HepG2 (cell line): Measurements from ENCODE around the gene COMP. TPM values are rescaled to one million over a fixed set of nuclear protein-coding genes. Genes with fewer than 3 reads are reported as not detected.
A peak's percentile ranks its signal among the peaks of the same experiment; 100 is the strongest.

Experiments
- EZH2 ChIP-seq: conservative IDR thresholded peaks from 2 replicates; pipeline ENCODE4 v1.6.1; 2012; ENCODE audit warnings: mild to moderate bottlenecking, low read depth, low read length, moderate library complexity
- GPBP1L1 ChIP-seq: sonication (generic); formaldehyde crosslinking; IDR thresholded peaks from 2 replicates; pipeline ENCODE4 v1.5.0; 2020; ENCODE audit warnings: mild to moderate bottlenecking, missing genetic modification reagents
- ISX ChIP-seq: sonication (generic); formaldehyde crosslinking; conservative IDR thresholded peaks from 2 replicates; pipeline ENCODE4 v1.5.0; 2020; ENCODE audit warnings: missing genetic modification reagents
- JUNB ChIP-seq: sonication (generic); formaldehyde crosslinking; IDR thresholded peaks from 2 replicates; pipeline ENCODE4 v1.8.0; 2022; ENCODE audit warnings: missing genetic modification reagents, mild to moderate bottlenecking, borderline replicate concordance
- KLF11 ChIP-seq: IDR thresholded peaks from 2 replicates; pipeline ENCODE4 v1.6.1; 2016; ENCODE audit warnings: missing compliant biosample characterization
- KLF6 ChIP-seq: IDR thresholded peaks from 2 replicates; pipeline ENCODE4 v1.8.0; 2016; ENCODE audit warnings: missing biosample characterization, missing genetic modification reagents
- MIER3 ChIP-seq: IDR thresholded peaks from 2 replicates; pipeline ENCODE4 v1.6.1; 2016; ENCODE audit warnings: missing compliant biosample characterization, borderline replicate concordance
- NRL ChIP-seq: sonication (generic); formaldehyde crosslinking; IDR thresholded peaks from 2 replicates; pipeline ENCODE4 v1.5.0; 2020; ENCODE audit warnings: missing genetic modification reagents, mild to moderate bottlenecking, moderate library complexity, borderline replicate concordance
- POLR2AphosphoS5 ChIP-seq: IDR thresholded peaks from 2 replicates; pipeline ENCODE4 v1.6.1; 2012; ENCODE audit warnings: low read depth, low read length
- RBM39 ChIP-seq: fragments of 200-400 bp; formaldehyde crosslinking; IDR thresholded peaks from one replicate; pipeline ENCODE4 v1.6.1; 2018; ENCODE audit warnings: antibody characterized with exemption, mild to moderate bottlenecking, low read depth, low read length; ENCODE audit not compliant: poor library complexity, severe bottlenecking
- REL ChIP-seq: sonication (generic); formaldehyde crosslinking; conservative IDR thresholded peaks from 2 replicates; pipeline ENCODE4 v1.8.0; 2022; ENCODE audit warnings: mild to moderate bottlenecking, missing genetic modification reagents, moderate library complexity
- SRF ChIP-seq: IDR thresholded peaks from 2 replicates; pipeline ENCODE4 v1.6.1; 2011; ENCODE audit warnings: mild to moderate bottlenecking, low read depth, low read length, moderate library complexity
- UBTF ChIP-seq: sonication (generic); formaldehyde crosslinking; IDR thresholded peaks from 2 replicates; pipeline ENCODE4 v1.4.0; 2020; ENCODE audit warnings: mild to moderate bottlenecking, missing genetic modification reagents
- ZFP91 ChIP-seq: sonication (generic); formaldehyde crosslinking; IDR thresholded peaks from 2 replicates; pipeline ENCODE4 v1.9.0; 2022; ENCODE audit warnings: missing genetic modification reagents, mild to moderate bottlenecking, borderline replicate concordance
- ZMYM3 ChIP-seq: sonication (generic); formaldehyde crosslinking; IDR thresholded peaks from 2 replicates; pipeline ENCODE4 v1.5.1; 2020; ENCODE audit warnings: mild to moderate bottlenecking, missing genetic modification reagents
- ZNF558 ChIP-seq: sonication (generic); formaldehyde crosslinking; IDR thresholded peaks from 2 replicates; pipeline ENCODE4 v1.9.0; 2022; ENCODE audit warnings: mild to moderate bottlenecking, missing genetic modification reagents, borderline replicate concordance
- ZNF737 ChIP-seq: sonication (generic); formaldehyde crosslinking; IDR thresholded peaks from 2 replicates; pipeline ENCODE4 v1.5.0; 2020; ENCODE audit warnings: missing genetic modification reagents, mild to moderate bottlenecking, borderline replicate concordance
- ZNF761 ChIP-seq: sonication (generic); formaldehyde crosslinking; conservative IDR thresholded peaks from 2 replicates; pipeline ENCODE4 v1.4.0; 2020; ENCODE audit warnings: mild to moderate bottlenecking, missing genetic modification reagents
- ZNF816 ChIP-seq: sonication (generic); formaldehyde crosslinking; IDR thresholded peaks from 2 replicates; pipeline ENCODE4 v1.8.0; 2022; ENCODE audit warnings: missing genetic modification reagents, mild to moderate bottlenecking, borderline replicate concordance
- ZSCAN30 ChIP-seq: sonication (generic); formaldehyde crosslinking; IDR thresholded peaks from 2 replicates; pipeline ENCODE4 v1.5.0; 2020; ENCODE audit warnings: mild to moderate bottlenecking, missing genetic modification reagents
- polyA plus RNA-seq, 8 experiments: library from polyadenylated mRNA; depleted of rRNA in 3 of 8; stranded (reverse) in 7 of 8; unstranded in 1 of 8; fragments of >200 nt; fragmentation: Illumina TruSeq in 4 of 8; extraction: Trizol in 4 of 8; gene quantifications; 2 replicates each; pipeline versions ENCODE4 v1.2.1 to v1.2.3, GENCODE V29; 2011 to 2016; ENCODE audit warnings: low read depth in 4 of 8, missing spikeins in 1 of 8, mixed read lengths in 1 of 8; ENCODE audit not compliant: insufficient read depth in 1 of 8
- total RNA-seq, 5 experiments: library from RNA; depleted of rRNA; stranded (reverse); fragments of >200 nt; fragmentation: Illumina TruSeq; extraction: Trizol; gene quantifications; 2 replicates each; pipeline ENCODE4 v1.2.3, GENCODE V29; 2016; ENCODE audit warnings: low read depth in 1 of 5
- TF ChIP-seq, protein P1 (sequence below): sonication (generic); formaldehyde crosslinking; IDR thresholded peaks from 2 replicates; pipeline ENCODE4 v1.5.1; 2020; ENCODE audit warnings: missing genetic modification reagents, mild to moderate bottlenecking, borderline replicate concordance

COMP gene
- total and polyA plus RNA-seq, 2 of the 13 experiments (the other 11 are each of a cell fraction or from before 2014, with no cell fraction given), result 0.04 to 0.13 TPM

GRCh38 chr19:18785179-18786124 is 5.7 kb downstream of the COMP start (continued):
- TF ChIP-seq ZFP91 (CRISPR knock-in tag), result 0 out of 2 replicates have a peak, but pooled peaks have one; percentile 34
- no peak for TF ChIP-seq KLF6 (CRISPR knock-in tag)
- TF ChIP-seq GPBP1L1 (CRISPR knock-in tag), result no peak
- TF ChIP-seq ISX, result no peak
- no peak for TF ChIP-seq MIER3 (CRISPR knock-in tag)
- TF ChIP-seq RBM39, result peak; percentile 5
- TF ChIP-seq ZNF558 (CRISPR knock-in tag), result no peak
- 0 out of 2 replicates have a peak, but pooled peaks have one; percentile 26 for TF ChIP-seq UBTF (CRISPR knock-in tag)
- TF ChIP-seq ZSCAN30, result no peak
- no peak for TF ChIP-seq SRF
- TF ChIP-seq ZNF737 (CRISPR knock-in tag), result no peak
- TF ChIP-seq KLF11 (CRISPR knock-in tag), result no peak
- no peak for TF ChIP-seq JUNB
- no peak for TF ChIP-seq ZNF761 (CRISPR knock-in tag)
- TF ChIP-seq EZH2, result no peak
- TF ChIP-seq, protein P1, sequence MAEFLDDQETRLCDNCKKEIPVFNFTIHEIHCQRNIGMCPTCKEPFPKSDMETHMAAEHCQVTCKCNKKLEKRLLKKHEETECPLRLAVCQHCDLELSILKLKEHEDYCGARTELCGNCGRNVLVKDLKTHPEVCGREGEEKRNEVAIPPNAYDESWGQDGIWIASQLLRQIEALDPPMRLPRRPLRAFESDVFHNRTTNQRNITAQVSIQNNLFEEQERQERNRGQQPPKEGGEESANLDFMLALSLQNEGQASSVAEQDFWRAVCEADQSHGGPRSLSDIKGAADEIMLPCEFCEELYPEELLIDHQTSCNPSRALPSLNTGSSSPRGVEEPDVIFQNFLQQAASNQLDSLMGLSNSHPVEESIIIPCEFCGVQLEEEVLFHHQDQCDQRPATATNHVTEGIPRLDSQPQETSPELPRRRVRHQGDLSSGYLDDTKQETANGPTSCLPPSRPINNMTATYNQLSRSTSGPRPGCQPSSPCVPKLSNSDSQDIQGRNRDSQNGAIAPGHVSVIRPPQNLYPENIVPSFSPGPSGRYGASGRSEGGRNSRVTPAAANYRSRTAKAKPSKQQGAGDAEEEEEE, result no peak
- no peak for TF ChIP-seq ZMYM3 (CRISPR knock-in tag)
- TF ChIP-seq ZNF816 (CRISPR knock-in tag), result no peak
- no peak for TF ChIP-seq REL
- TF ChIP-seq NRL (CRISPR knock-in tag), result peak; percentile 57; the same call in 1 of the 2 replicates
- TF ChIP-seq POLR2AphosphoS5, result no peak
